CD14-positive monocyte (primary cell): Measurements from ENCODE around the gene TMEM184B. TPM values are rescaled to one million over a fixed set of nuclear protein-coding genes. Genes with fewer than 3 reads are reported as not detected.

Experiments
- DNase-seq, 3 donors: peaks; one replicate each; pipeline ENCODE4 v3.0.0-alpha.2; 2011 to 2022
- H2AFZ ChIP-seq: 2 replicates; pipeline ENCODE4 v1.6.0; 2012; ENCODE audit warnings: mild to moderate bottlenecking, low read depth, low read length, inconsistent platforms; ENCODE audit not compliant: insufficient read depth, poor library complexity, severe bottlenecking
- H3K27ac ChIP-seq, 2 donors: 1 replicate in 1 of 2; 2 replicates in 1 of 2; pipeline ENCODE4 v1.5.1; 2012 to 2013; ENCODE audit warnings: low read length in 2 of 2, control low read depth in 1 of 2, inconsistent platforms in 1 of 2, low read depth in 1 of 2, mild to moderate bottlenecking in 1 of 2
- H3K27me3 ChIP-seq, 2 donors: one replicate each; pipeline versions ENCODE4 v1.6.0 to v1.6.1; 2011 to 2013; ENCODE audit warnings: low read length in 2 of 2; ENCODE audit not compliant: control insufficient read depth in 2 of 2, insufficient read depth in 2 of 2
- H3K36me3 ChIP-seq, 2 donors: replicated peaks in 1 of 2; 1 replicate in 1 of 2; 2 replicates in 1 of 2; pipeline versions ENCODE4 v1.5.1 to v1.6.1; 2012 to 2013; ENCODE audit warnings: low read length in 2 of 2, control low read depth in 1 of 2, inconsistent platforms in 1 of 2, mild to moderate bottlenecking in 1 of 2; ENCODE audit not compliant: insufficient read depth in 2 of 2, control insufficient read depth in 1 of 2
- H3K4me1 ChIP-seq, 2 donors: 1 replicate in 1 of 2; 2 replicates in 1 of 2; pipeline versions ENCODE4 v1.5.1 to v1.6.1; 2012 to 2013; ENCODE audit warnings: low read length in 2 of 2, control low read depth in 1 of 2, inconsistent platforms in 1 of 2, mild to moderate bottlenecking in 1 of 2, moderate library complexity in 1 of 2; ENCODE audit not compliant: insufficient read depth in 2 of 2, control insufficient read depth in 1 of 2
- H3K4me2 ChIP-seq: replicated peaks from 2 replicates; pipeline ENCODE3; 2012; ENCODE audit warnings: low read length, moderate library complexity, mild to moderate bottlenecking; ENCODE audit not compliant: poor library complexity, severe bottlenecking; ENCODE audit errors: extremely low read depth
- H3K4me3 ChIP-seq, 3 experiments: fragments of 200-600 bp in 1 of 3; sonication (generic) in 1 of 3; replicated peaks in 1 of 3; 1 replicate in 2 of 3; 2 replicates in 1 of 3; pipeline ENCODE4 v1.5.1; 2011 to 2013; ENCODE audit warnings: low read length in 3 of 3, mild to moderate bottlenecking in 3 of 3, control low read depth in 2 of 3, low read depth in 2 of 3, inconsistent platforms in 1 of 3, moderate library complexity in 1 of 3
- H3K79me2 ChIP-seq: 2 replicates; pipeline ENCODE4 v1.6.0; 2012; ENCODE audit warnings: mild to moderate bottlenecking, control low read depth, inconsistent platforms, low read length, moderate library complexity; ENCODE audit not compliant: insufficient read depth
- H3K9ac ChIP-seq: 2 replicates; pipeline ENCODE4 v1.6.0; 2017; ENCODE audit warnings: low read length, mild to moderate bottlenecking; ENCODE audit not compliant: insufficient read depth, poor library complexity, severe bottlenecking
- H3K9me3 ChIP-seq, 2 donors: replicated peaks in 1 of 2; 1 replicate in 1 of 2; 2 replicates in 1 of 2; pipeline versions ENCODE4 v1.5.1 to v1.6.1; 2012 to 2013; ENCODE audit warnings: low read length in 2 of 2, control low read depth in 1 of 2; ENCODE audit not compliant: control insufficient read depth in 1 of 2, insufficient read depth in 1 of 2
- H4K20me1 ChIP-seq: 2 replicates; pipeline ENCODE4 v1.6.0; 2012; ENCODE audit warnings: mild to moderate bottlenecking, low read length, control low read depth, moderate library complexity; ENCODE audit not compliant: insufficient read depth
- H3K27ac Mint-ChIP-seq, 7 donors: one replicate each; pipeline ENCODE4 v1.8.0; 2020; ENCODE audit warnings: mild to moderate bottlenecking in 7 of 7, mixed read lengths in 7 of 7, moderate library complexity in 6 of 7, inconsistent platforms in 2 of 7
- H3K27me3 Mint-ChIP-seq, 3 donors: one replicate each; pipeline ENCODE4 v1.8.0; 2021 to 2022; ENCODE audit warnings: low read depth in 3 of 3, mild to moderate bottlenecking in 3 of 3, mixed read lengths in 3 of 3, moderate library complexity in 3 of 3, inconsistent platforms in 1 of 3
- H3K36me3 Mint-ChIP-seq, 2 donors: one replicate each; pipeline ENCODE4 v1.8.0; 2020; ENCODE audit warnings: mixed read lengths in 2 of 2, inconsistent platforms in 1 of 2, mild to moderate bottlenecking in 1 of 2
- H3K4me1 Mint-ChIP-seq: one replicate; pipeline ENCODE4 v1.8.0; 2020; ENCODE audit warnings: mild to moderate bottlenecking, mixed read lengths
- H3K4me3 Mint-ChIP-seq, 2 donors: one replicate each; pipeline ENCODE4 v1.8.0; 2020; ENCODE audit warnings: mild to moderate bottlenecking in 2 of 2, mixed read lengths in 2 of 2, moderate library complexity in 1 of 2
- H3K9me3 Mint-ChIP-seq, 7 donors: one replicate each; pipeline ENCODE4 v1.8.0; 2020 to 2022; ENCODE audit warnings: mixed read lengths in 7 of 7, mild to moderate bottlenecking in 6 of 7, moderate library complexity in 6 of 7, inconsistent platforms in 2 of 7
- CTCF ChIP-seq: fragments of 200-600 bp; IDR thresholded peaks from one replicate; pipeline ENCODE4 v1.8.0; 2022; ENCODE audit warnings: antibody characterized with exemption, mild to moderate bottlenecking
- WGBS: methylation state at CpG from one replicate; pipeline ENCODE4 v1.1.5; 2013; ENCODE audit warnings: missing lambda C conversion rate; ENCODE audit not compliant: insufficient coverage; 5-methylcytosine and 5-hydroxymethylcytosine counted together
- intact Hi-C, 2 donors: fragments of 100-400 bp; cut with micrococcal nuclease; formaldehyde crosslinking; loops; one replicate each; pipeline versions ENCODE4 v1.15.0 to v1.15.1; 2023
- polyA plus RNA-seq, 3 donors: library from polyadenylated mRNA; depleted of rRNA in 1 of 3; unstranded in 2 of 3; stranded (reverse) in 1 of 3; fragments of 300-500 nt in 2 of 3; fragments of >200 nt in 1 of 3; fragmentation: Illumina TruSeq in 2 of 3; gene quantifications; 1 replicate in 2 of 3; 2 replicates in 1 of 3; pipeline ENCODE4 v1.2.3, GENCODE V29; 2012 to 2021

The TMEM184B gene
- polyA plus RNA-seq, 3 donors = 7.4 to 17.7 (median 10.6) TPM

- no peak overlapping the region for H2AFZ ChIP-seq
- 94% methylated on average over 2 of the region's 8 CpGs for WGBS
- intact Hi-C loops = no loop called here
- H3K4me3 ChIP-seq = no peak overlapping the region
- peaks cover 18 to 22% of the 10 kb centered on the region in 2 donors for H3K36me3 ChIP-seq
- DNase-seq = peak in 1 of 3 donors; percentile 29
- Mint-ChIP-seq H3K36me3 (peaks cover 23 to 49% of the 10 kb centered on the region in 2 donors), H3K27ac (no peak overlapping the region), H3K27me3 (peaks cover 2 to 8% (median 6%) of the 10 kb centered on the region in 3 donors), H3K9me3 (peaks cover 0 to 3% (median 1%) of the 10 kb centered on the region in 7 donors), H3K4me3 (no peak overlapping the region), H3K4me1 (peaks cover 13% of the 10 kb centered on the region)
- peak overlapping the region; percentile 15 for H3K9ac ChIP-seq
- no peak overlapping the region for H3K27ac ChIP-seq
- no peaks in the 10 kb centered on the region for H4K20me1 ChIP-seq
- H3K9me3 ChIP-seq = no peaks in the 10 kb centered on the region
- H3K4me2 ChIP-seq = no peak overlapping the region
- TF ChIP-seq CTCF = no peak
- H3K79me2 ChIP-seq = no peaks in the 10 kb centered on the region
- peaks cover 0 to 2% of the 10 kb centered on the region in 2 donors for H3K27me3 ChIP-seq
- H3K4me1 ChIP-seq = peaks cover 14 to 24% of the 10 kb centered on the region in 2 donors
Measured at GRCh38 chr22:38220163-38220562, 52.6 kb downstream of the TMEM184B start.

- H3K9me3 ChIP-seq = no peaks in the 10 kb centered on the region
- Mint-ChIP-seq H3K4me3 (no peak overlapping the region), H3K4me1 (peaks cover 18% of the 10 kb centered on the region), H3K27me3 (peaks cover 3 to 10% (median 10%) of the 10 kb centered on the region in 3 donors), H3K36me3 (peaks cover 20 to 47% of the 10 kb centered on the region in 2 donors), H3K9me3 (peaks cover 1 to 5% (median 3%) of the 10 kb centered on the region in 7 donors), H3K27ac (peak overlapping the region in 1 of 7 donors; percentile 62)
- TF ChIP-seq CTCF = no peak
- H3K4me3 ChIP-seq = no peak overlapping the region
- H2AFZ ChIP-seq = no peak overlapping the region
- H3K4me2 ChIP-seq = no peak overlapping the region
- H3K27ac ChIP-seq = no peak overlapping the region
- no peaks in the 10 kb centered on the region for H4K20me1 ChIP-seq
- peaks cover 13 to 17% of the 10 kb centered on the region in 2 donors for H3K36me3 ChIP-seq
- WGBS = 63% methylated on average over 5 of the region's 10 CpGs
- DNase-seq = peak in 1 of 3 donors; percentile 25
- peaks cover 16 to 29% of the 10 kb centered on the region in 2 donors for H3K4me1 ChIP-seq
- H3K9ac ChIP-seq = peak overlapping the region; percentile 15
- intact Hi-C loops = no loop called here
- peaks cover 0 to 3% of the 10 kb centered on the region in 2 donors for H3K27me3 ChIP-seq
- H3K79me2 ChIP-seq = no peaks in the 10 kb centered on the region
Measured at GRCh38 chr22:38219632-38220031, 53.2 kb downstream of the TMEM184B start.
